CD14-positive monocyte (primary cell): ENCODE results near the gene PDCD1. TPM values are rescaled to one million over a fixed set of nuclear protein-coding genes. Genes with fewer than 3 reads are reported as not detected.

ENCODE experiments used
- DNase-seq, 3 donors: peaks; one replicate each; pipeline ENCODE4 v3.0.0-alpha.2; 2011 to 2022
- H2AFZ ChIP-seq: 2 replicates; pipeline ENCODE4 v1.6.0; 2012; ENCODE audit warnings: mild to moderate bottlenecking, low read depth, low read length, inconsistent platforms; ENCODE audit not compliant: insufficient read depth, poor library complexity, severe bottlenecking
- H3K27ac ChIP-seq, 2 donors: 1 replicate in 1 of 2; 2 replicates in 1 of 2; pipeline ENCODE4 v1.5.1; 2012 to 2013; ENCODE audit warnings: low read length in 2 of 2, control low read depth in 1 of 2, inconsistent platforms in 1 of 2, low read depth in 1 of 2, mild to moderate bottlenecking in 1 of 2
- H3K27me3 ChIP-seq, 2 donors: one replicate each; pipeline versions ENCODE4 v1.6.0 to v1.6.1; 2011 to 2013; ENCODE audit warnings: low read length in 2 of 2; ENCODE audit not compliant: control insufficient read depth in 2 of 2, insufficient read depth in 2 of 2
- H3K36me3 ChIP-seq, 2 donors: replicated peaks in 1 of 2; 1 replicate in 1 of 2; 2 replicates in 1 of 2; pipeline versions ENCODE4 v1.5.1 to v1.6.1; 2012 to 2013; ENCODE audit warnings: low read length in 2 of 2, control low read depth in 1 of 2, inconsistent platforms in 1 of 2, mild to moderate bottlenecking in 1 of 2; ENCODE audit not compliant: insufficient read depth in 2 of 2, control insufficient read depth in 1 of 2
- H3K4me1 ChIP-seq, 2 donors: 1 replicate in 1 of 2; 2 replicates in 1 of 2; pipeline versions ENCODE4 v1.5.1 to v1.6.1; 2012 to 2013; ENCODE audit warnings: low read length in 2 of 2, control low read depth in 1 of 2, inconsistent platforms in 1 of 2, mild to moderate bottlenecking in 1 of 2, moderate library complexity in 1 of 2; ENCODE audit not compliant: insufficient read depth in 2 of 2, control insufficient read depth in 1 of 2
- H3K4me2 ChIP-seq: replicated peaks from 2 replicates; pipeline ENCODE3; 2012; ENCODE audit warnings: low read length, moderate library complexity, mild to moderate bottlenecking; ENCODE audit not compliant: poor library complexity, severe bottlenecking; ENCODE audit errors: extremely low read depth
- H3K4me3 ChIP-seq, 3 experiments: fragments of 200-600 bp in 1 of 3; sonication (generic) in 1 of 3; replicated peaks in 1 of 3; 1 replicate in 2 of 3; 2 replicates in 1 of 3; pipeline ENCODE4 v1.5.1; 2011 to 2013; ENCODE audit warnings: low read length in 3 of 3, mild to moderate bottlenecking in 3 of 3, control low read depth in 2 of 3, low read depth in 2 of 3, inconsistent platforms in 1 of 3, moderate library complexity in 1 of 3
- H3K79me2 ChIP-seq: 2 replicates; pipeline ENCODE4 v1.6.0; 2012; ENCODE audit warnings: mild to moderate bottlenecking, control low read depth, inconsistent platforms, low read length, moderate library complexity; ENCODE audit not compliant: insufficient read depth
- H3K9ac ChIP-seq: 2 replicates; pipeline ENCODE4 v1.6.0; 2017; ENCODE audit warnings: low read length, mild to moderate bottlenecking; ENCODE audit not compliant: insufficient read depth, poor library complexity, severe bottlenecking
- H3K9me3 ChIP-seq, 2 donors: replicated peaks in 1 of 2; 1 replicate in 1 of 2; 2 replicates in 1 of 2; pipeline versions ENCODE4 v1.5.1 to v1.6.1; 2012 to 2013; ENCODE audit warnings: low read length in 2 of 2, control low read depth in 1 of 2; ENCODE audit not compliant: control insufficient read depth in 1 of 2, insufficient read depth in 1 of 2
- H4K20me1 ChIP-seq: 2 replicates; pipeline ENCODE4 v1.6.0; 2012; ENCODE audit warnings: mild to moderate bottlenecking, low read length, control low read depth, moderate library complexity; ENCODE audit not compliant: insufficient read depth
- H3K27ac Mint-ChIP-seq, 7 donors: one replicate each; pipeline ENCODE4 v1.8.0; 2020; ENCODE audit warnings: mild to moderate bottlenecking in 7 of 7, mixed read lengths in 7 of 7, moderate library complexity in 6 of 7, inconsistent platforms in 2 of 7
- H3K27me3 Mint-ChIP-seq, 3 donors: one replicate each; pipeline ENCODE4 v1.8.0; 2021 to 2022; ENCODE audit warnings: low read depth in 3 of 3, mild to moderate bottlenecking in 3 of 3, mixed read lengths in 3 of 3, moderate library complexity in 3 of 3, inconsistent platforms in 1 of 3
- H3K36me3 Mint-ChIP-seq, 2 donors: one replicate each; pipeline ENCODE4 v1.8.0; 2020; ENCODE audit warnings: mixed read lengths in 2 of 2, inconsistent platforms in 1 of 2, mild to moderate bottlenecking in 1 of 2
- H3K4me1 Mint-ChIP-seq: one replicate; pipeline ENCODE4 v1.8.0; 2020; ENCODE audit warnings: mild to moderate bottlenecking, mixed read lengths
- H3K4me3 Mint-ChIP-seq, 2 donors: one replicate each; pipeline ENCODE4 v1.8.0; 2020; ENCODE audit warnings: mild to moderate bottlenecking in 2 of 2, mixed read lengths in 2 of 2, moderate library complexity in 1 of 2
- H3K9me3 Mint-ChIP-seq, 7 donors: one replicate each; pipeline ENCODE4 v1.8.0; 2020 to 2022; ENCODE audit warnings: mixed read lengths in 7 of 7, mild to moderate bottlenecking in 6 of 7, moderate library complexity in 6 of 7, inconsistent platforms in 2 of 7
- WGBS: methylation state at CpG from one replicate; pipeline ENCODE4 v1.1.5; 2013; ENCODE audit warnings: missing lambda C conversion rate; ENCODE audit not compliant: insufficient coverage; 5-methylcytosine and 5-hydroxymethylcytosine counted together
- intact Hi-C, 2 donors: fragments of 100-400 bp; cut with micrococcal nuclease; formaldehyde crosslinking; loops; one replicate each; pipeline versions ENCODE4 v1.15.0 to v1.15.1; 2023
- polyA plus RNA-seq, 3 donors: library from polyadenylated mRNA; depleted of rRNA in 1 of 3; unstranded in 2 of 3; stranded (reverse) in 1 of 3; fragments of 300-500 nt in 2 of 3; fragments of >200 nt in 1 of 3; fragmentation: Illumina TruSeq in 2 of 3; gene quantifications; 1 replicate in 2 of 3; 2 replicates in 1 of 3; pipeline ENCODE4 v1.2.3, GENCODE V29; 2012 to 2021
- TF ChIP-seq, protein P1 (sequence below): fragments of 200-600 bp; IDR thresholded peaks from one replicate; pipeline ENCODE4 v1.8.0; 2022; ENCODE audit warnings: antibody characterized with exemption, mild to moderate bottlenecking

Gene PDCD1
- polyA plus RNA-seq, 3 donors, result 0.08 TPM; not detected in 2

DNA sequence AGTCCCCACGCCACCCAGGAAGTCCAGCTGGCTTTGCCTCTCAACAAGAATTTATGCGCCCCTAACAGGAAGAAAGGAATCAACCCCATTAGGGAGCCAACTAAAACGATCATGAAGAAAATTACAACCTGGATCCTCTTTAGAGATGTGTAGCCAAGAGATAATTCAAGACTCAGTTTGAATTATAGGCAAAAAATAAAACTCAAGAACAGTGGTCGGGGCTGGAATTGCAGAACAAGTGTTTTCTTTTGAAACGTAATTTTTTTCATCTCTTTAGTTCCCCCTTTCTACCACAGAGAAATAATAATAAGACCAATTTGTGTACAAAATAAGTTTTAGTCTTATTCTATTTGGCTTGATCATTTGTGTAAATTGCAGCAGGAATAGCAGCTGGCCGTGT is 22.4 kb downstream of the PDCD1 start:
- H3K9ac ChIP-seq, result no peak overlapping the region
- no peak overlapping the region for H3K27ac ChIP-seq
- Mint-ChIP-seq H3K4me1 (peaks cover 5% of the 10 kb centered on the region), H3K27me3 (peaks cover 4 to 27% (median 12%) of the 10 kb centered on the region in 3 donors), H3K36me3 (no peaks in the 10 kb centered on the region), H3K9me3 (peaks cover 3 to 9% (median 6%) of the 10 kb centered on the region in 7 donors), H3K27ac (no peak overlapping the region), H3K4me3 (no peak overlapping the region)
- H2AFZ ChIP-seq, result no peak overlapping the region
- no peaks in the 10 kb centered on the region for H3K36me3 ChIP-seq
- no peaks in the 10 kb centered on the region for H3K9me3 ChIP-seq
- H4K20me1 ChIP-seq, result no peaks in the 10 kb centered on the region
- intact Hi-C loops, result no loop called here
- TF ChIP-seq, protein P1, sequence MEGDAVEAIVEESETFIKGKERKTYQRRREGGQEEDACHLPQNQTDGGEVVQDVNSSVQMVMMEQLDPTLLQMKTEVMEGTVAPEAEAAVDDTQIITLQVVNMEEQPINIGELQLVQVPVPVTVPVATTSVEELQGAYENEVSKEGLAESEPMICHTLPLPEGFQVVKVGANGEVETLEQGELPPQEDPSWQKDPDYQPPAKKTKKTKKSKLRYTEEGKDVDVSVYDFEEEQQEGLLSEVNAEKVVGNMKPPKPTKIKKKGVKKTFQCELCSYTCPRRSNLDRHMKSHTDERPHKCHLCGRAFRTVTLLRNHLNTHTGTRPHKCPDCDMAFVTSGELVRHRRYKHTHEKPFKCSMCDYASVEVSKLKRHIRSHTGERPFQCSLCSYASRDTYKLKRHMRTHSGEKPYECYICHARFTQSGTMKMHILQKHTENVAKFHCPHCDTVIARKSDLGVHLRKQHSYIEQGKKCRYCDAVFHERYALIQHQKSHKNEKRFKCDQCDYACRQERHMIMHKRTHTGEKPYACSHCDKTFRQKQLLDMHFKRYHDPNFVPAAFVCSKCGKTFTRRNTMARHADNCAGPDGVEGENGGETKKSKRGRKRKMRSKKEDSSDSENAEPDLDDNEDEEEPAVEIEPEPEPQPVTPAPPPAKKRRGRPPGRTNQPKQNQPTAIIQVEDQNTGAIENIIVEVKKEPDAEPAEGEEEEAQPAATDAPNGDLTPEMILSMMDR, result no peak
- H3K4me1 ChIP-seq, result peaks cover 0 to 5% of the 10 kb centered on the region in 2 donors
- no peak overlapping the region for H3K4me2 ChIP-seq
- DNase-seq, result no peak
- WGBS, result 90% methylated on average over 2 of the region's 6 CpGs
- no peaks in the 10 kb centered on the region for H3K27me3 ChIP-seq
- H3K4me3 ChIP-seq, result no peak overlapping the region
- no peaks in the 10 kb centered on the region for H3K79me2 ChIP-seq

- H3K36me3 ChIP-seq, result no peaks in the 10 kb centered on the region
- Mint-ChIP-seq H3K27ac (peak overlapping the region in 1 of 7 donors; percentile 61), H3K4me1 (no peaks in the 10 kb centered on the region), H3K4me3 (no peak overlapping the region), H3K27me3 (peaks cover 4 to 28% (median 11%) of the 10 kb centered on the region in 3 donors), H3K9me3 (peaks cover 3 to 9% (median 6%) of the 10 kb centered on the region in 7 donors), H3K36me3 (no peaks in the 10 kb centered on the region)
- intact Hi-C loops, result no loop called here
- 18% methylated on average over 4 of the region's 4 CpGs for WGBS
- TF ChIP-seq, protein P1, result no peak
- H3K4me2 ChIP-seq, result no peak overlapping the region
- DNase-seq, result no peak
- H2AFZ ChIP-seq, result no peak overlapping the region
- no peaks in the 10 kb centered on the region for H3K79me2 ChIP-seq
- no peak overlapping the region for H3K27ac ChIP-seq
- H3K9ac ChIP-seq, result no peak overlapping the region
- H4K20me1 ChIP-seq, result no peaks in the 10 kb centered on the region
- H3K27me3 ChIP-seq, result no peaks in the 10 kb centered on the region
- no peaks in the 10 kb centered on the region for H3K9me3 ChIP-seq
- no peaks in the 10 kb centered on the region for H3K4me1 ChIP-seq
- H3K4me3 ChIP-seq, result no peak overlapping the region
These were observed 23.1 kb downstream of the PDCD1 start for GRCh38 chr2:241835611-241836010.
